IMR-90 (cell line): ENCODE data around the gene RNF31. TPM values are rescaled to one million over a fixed set of nuclear protein-coding genes. Genes with fewer than 3 reads are reported as not detected.

Experiments used
- ATAC-seq: fragments of 200-7000 bp; cut with Tn5 transposase; 2 replicates; pipeline ENCODE4 v1.9.1; 2020; ENCODE audit warnings: low read depth, mild to moderate bottlenecking, moderate library complexity
- BruUV-seq: library from RNA; stranded (reverse); fragments of 400-500 nt; replicated peaks from 2 replicates; lab custom pipeline; 2021; lab: Mats Ljungman, UMichigan
- CTCF ChIA-PET: fragments of 300-600 bp; formaldehyde crosslinking; extraction: SDS; loops from one replicate; lab custom pipeline; 2021; ENCODE audit warnings: antibody characterized with exemption; lab: Yijun Ruan, JAX
- POLR2A ChIA-PET: fragments of 300-600 bp; sonication (Branson Sonifier 250); formaldehyde crosslinking; loops from one replicate; lab custom pipeline; 2022; ENCODE audit warnings: antibody characterized with exemption; ENCODE audit not compliant: unreplicated experiment; lab: Charles Lee
- DNase-seq: peaks from one replicate; pipeline ENCODE4 v3.0.0; 2013
- H2AFZ ChIP-seq: replicated peaks from 2 replicates; pipeline ENCODE3; 2013; ENCODE audit warnings: low read length, mild to moderate bottlenecking; ENCODE audit not compliant: poor library complexity
- H2AK5ac ChIP-seq: 2 replicates; pipeline ENCODE4 v1.6.1; 2013; ENCODE audit warnings: low read depth, low read length, inconsistent platforms
- H2AK9ac ChIP-seq: replicated peaks from 2 replicates; pipeline ENCODE3; 2013; ENCODE audit warnings: mild to moderate bottlenecking, low read depth, low read length, moderate library complexity; ENCODE audit not compliant: poor library complexity
- H2BK120ac ChIP-seq: 2 replicates; pipeline ENCODE4 v1.6.1; 2013; ENCODE audit warnings: low read depth, low read length, inconsistent platforms
- H2BK15ac ChIP-seq: 3 replicates; pipeline ENCODE4 v1.6.1; 2013; ENCODE audit warnings: low read depth, low read length, inconsistent platforms
- H2BK20ac ChIP-seq: 2 replicates; pipeline ENCODE4 v1.6.1; 2013; ENCODE audit warnings: low read depth, mild to moderate bottlenecking, inconsistent platforms, low read length, moderate library complexity
- H2BK5ac ChIP-seq: 2 replicates; pipeline ENCODE4 v1.6.1; 2013; ENCODE audit warnings: mild to moderate bottlenecking, low read depth, low read length, inconsistent platforms; ENCODE audit not compliant: poor library complexity, severe bottlenecking
- H3K14ac ChIP-seq: replicated peaks from 2 replicates; pipeline ENCODE4 v1.6.1; 2013; ENCODE audit warnings: low read depth, low read length, inconsistent platforms
- H3K18ac ChIP-seq: 2 replicates; pipeline ENCODE4 v1.6.1; 2013; ENCODE audit warnings: low read depth, low read length, control low read depth
- H3K23ac ChIP-seq: 2 replicates; pipeline ENCODE4 v1.6.1; 2013; ENCODE audit warnings: low read depth, low read length, inconsistent platforms
- H3K27ac ChIP-seq: 2 replicates; pipeline ENCODE4 v1.5.1; 2013; ENCODE audit warnings: mild to moderate bottlenecking, control low read depth, low read length; ENCODE audit not compliant: insufficient read depth
- H3K27me3 ChIP-seq: 2 replicates; pipeline ENCODE4 v1.6.1; 2013; ENCODE audit warnings: low read length; ENCODE audit not compliant: control insufficient read depth, insufficient read depth
- H3K36me3 ChIP-seq: 2 replicates; pipeline ENCODE4 v1.6.1; 2013; ENCODE audit warnings: low read length, mixed read lengths; ENCODE audit not compliant: control insufficient read depth, insufficient read depth
- H3K4ac ChIP-seq: 2 replicates; pipeline ENCODE4 v1.6.1; 2013; ENCODE audit warnings: low read depth, low read length, inconsistent platforms
- H3K4me1 ChIP-seq: 2 replicates; pipeline ENCODE4 v1.6.1; 2013; ENCODE audit warnings: low read length, mixed read lengths; ENCODE audit not compliant: control insufficient read depth, insufficient read depth
- H3K4me2 ChIP-seq: 2 replicates; pipeline ENCODE4 v1.6.1; 2013; ENCODE audit warnings: low read depth, mild to moderate bottlenecking, control low read depth, low read length, moderate library complexity
- H3K4me3 ChIP-seq: 2 replicates; pipeline ENCODE4 v1.5.1; 2013; ENCODE audit warnings: low read depth, mild to moderate bottlenecking, control low read depth, low read length, moderate library complexity; ENCODE audit not compliant: insufficient read depth
- H3K56ac ChIP-seq: 2 replicates; pipeline ENCODE4 v1.6.1; 2013; ENCODE audit warnings: low read length, inconsistent platforms; ENCODE audit not compliant: insufficient read depth; ENCODE audit errors: extremely low read depth
- H3K79me1 ChIP-seq, 2 experiments: 2 replicates each; pipeline ENCODE4 v1.6.1; 2013; ENCODE audit warnings: low read length in 2 of 2, inconsistent platforms in 1 of 2, low read depth in 1 of 2
- H3K9ac ChIP-seq: 2 replicates; pipeline ENCODE4 v1.6.1; 2013; ENCODE audit warnings: low read depth, low read length, control low read depth
- H3K9me1 ChIP-seq: 2 replicates; pipeline ENCODE4 v1.6.1; 2013; ENCODE audit warnings: low read length, inconsistent platforms; ENCODE audit not compliant: insufficient read depth
- H3K9me3 ChIP-seq: 2 replicates; pipeline ENCODE4 v1.6.1; 2013; ENCODE audit warnings: low read length; ENCODE audit not compliant: control insufficient read depth, insufficient read depth
- H4K20me1 ChIP-seq: 2 replicates; pipeline ENCODE4 v1.6.1; 2013; ENCODE audit warnings: low read length, inconsistent platforms; ENCODE audit not compliant: insufficient read depth
- H4K5ac ChIP-seq: 2 replicates; pipeline ENCODE4 v1.6.1; 2013; ENCODE audit warnings: mild to moderate bottlenecking, low read depth, low read length, control low read depth
- H4K8ac ChIP-seq, 2 experiments: 2 replicates each; pipeline ENCODE4 v1.6.1; 2013; ENCODE audit warnings: low read depth in 2 of 2, low read length in 2 of 2, control low read depth in 1 of 2, inconsistent platforms in 1 of 2
- H4K91ac ChIP-seq: 2 replicates; pipeline ENCODE4 v1.6.1; 2013; ENCODE audit warnings: low read depth, low read length, inconsistent platforms; ENCODE audit not compliant: insufficient read depth
- SMC3 ChIP-seq: fragments of 150-350 bp; IDR thresholded peaks from 2 replicates; pipeline ENCODE4 v1.6.1; 2016; ENCODE audit warnings: low read depth, mild to moderate bottlenecking, antibody characterized with exemption, low read length, moderate library complexity
- WGBS, 2 experiments: methylation state at CpG; one replicate each; pipeline versions ENCODE4 v1.1.5 to v1.1.7; 2013; ENCODE audit warnings: missing lambda C conversion rate in 2 of 2; ENCODE audit not compliant: insufficient read length in 1 of 2; ENCODE audit errors: extremely low coverage in 2 of 2; 5-methylcytosine and 5-hydroxymethylcytosine counted together
- dilution Hi-C: fragments of 300-500 bp; cut with HindIII; formaldehyde crosslinking; loops from one replicate; pipeline ENCODE4 v1.14.3; 2018; ENCODE audit warnings: low sequenced_read_pairs; ENCODE audit not compliant: unreplicated experiment
- in situ Hi-C: fragments of 300-500 bp; cut with MboI; formaldehyde crosslinking; loops from 3 replicates; pipeline ENCODE4 v1.14.3; 2019; ENCODE audit warnings: low sequenced_read_pairs, inconsistent platforms, mixed read lengths
- intact Hi-C: fragments of 100-400 bp; cut with micrococcal nuclease; formaldehyde crosslinking; loops from 2 replicates; pipeline ENCODE4 v1.10.0; 2022
- polyA plus RNA-seq, 3 experiments: library from polyadenylated mRNA; depleted of rRNA; stranded (reverse); fragments of >200 nt; gene quantifications; 2 replicates each; pipeline ENCODE4 v1.2.3, GENCODE V29; 2012; ENCODE audit warnings: low replicate concordance in 1 of 3
- total RNA-seq: library from RNA; depleted of rRNA; stranded (reverse); fragments of >200 nt; gene quantifications from 2 replicates; pipeline ENCODE4 v1.2.3, GENCODE V29; 2012

Gene RNF31
- total and polyA plus RNA-seq, 2 of the 4 experiments (the other 2 are of a cell fraction) = 31.6 to 37.5 TPM

GRCh38 chr14:24122416-24122815 lies 24.9 kb upstream of the RNF31 start:
- dilution Hi-C loops (no loop called here), in situ Hi-C loops (no loop called here), intact Hi-C loops (no loop called here)
- no peaks in the 10 kb centered on the region for H3K79me1 ChIP-seq
- H3K27ac ChIP-seq = no peak overlapping the region
- no peak overlapping the region for H2AK5ac ChIP-seq
- H4K20me1 ChIP-seq = no peaks in the 10 kb centered on the region
- ATAC-seq (no peak), DNase-seq (no peak)
- BruUV-seq = no TSS peak
- WGBS, 2 experiments = 92% methylated on average over 4 of the region's 4 CpGs; no CpG with 5 or more reads in 1 of the 2 experiments
- no peak overlapping the region for H2BK5ac ChIP-seq
- no peaks in the 10 kb centered on the region for H3K9me1 ChIP-seq
- no peak overlapping the region for H3K23ac ChIP-seq
- no peak overlapping the region for H3K9ac ChIP-seq
- no peak overlapping the region for H4K8ac ChIP-seq
- H3K4me2 ChIP-seq = no peak overlapping the region
- no peak overlapping the region for H2BK20ac ChIP-seq
- peaks cover 33% of the 10 kb centered on the region for H3K36me3 ChIP-seq
- TF ChIP-seq SMC3 = no peak
- CTCF ChIA-PET = no interaction called here
- no peak overlapping the region for H2BK120ac ChIP-seq
- H3K4me3 ChIP-seq = no peak overlapping the region
- no peak overlapping the region for H2BK15ac ChIP-seq
- no peak overlapping the region for H3K14ac ChIP-seq
- H3K4ac ChIP-seq = no peak overlapping the region
- no peak overlapping the region for H2AFZ ChIP-seq
- no peak overlapping the region for H4K91ac ChIP-seq
- H3K9me3 ChIP-seq = no peaks in the 10 kb centered on the region
- no peaks in the 10 kb centered on the region for H3K4me1 ChIP-seq
- no peak overlapping the region for H3K56ac ChIP-seq
- no peak overlapping the region for H4K5ac ChIP-seq
- POLR2A ChIA-PET = no interaction called here
- no peaks in the 10 kb centered on the region for H3K27me3 ChIP-seq
- no peak overlapping the region for H2AK9ac ChIP-seq
- H3K18ac ChIP-seq = no peak overlapping the region
